ENCODE data around the gene DYRK2.
"Not testable (repeated sequence)": the region's sequence is repeated elsewhere in the genome, so short reads cannot be mapped to it uniquely, and the experiment has no call there.

DYRK2 gene

GRCh38 chr12:67671419-67671818, 22.9 kb downstream of the DYRK2 start:
- Histone ChIP-seq H3K4me3 (no peak overlapping the region), H3K36me3 (peaks cover 0 to 9% (median 0%) of the 10 kb centered on the region in 3 donors), H3K4me1 (peaks cover 0 to 19% (median 16%) of the 10 kb centered on the region in 4 donors), H3K9me3 (peaks cover 0 to 4% (median 0%) of the 10 kb centered on the region in 3 donors), H3K27me3 (no peaks in the 10 kb centered on the region), H3K27ac (no peak overlapping the region)
- DNase-seq: no peak
- TF ChIP-seq CTCF (IDR thresholded peaks at IDR 0.05): no peak
- intact Hi-C loops (cut with DNase I; ENCODE audit: low total_unique reads): no loop called here

- Histone ChIP-seq H3K27ac (no peak overlapping the region), H3K27me3 (no peaks in the 10 kb centered on the region), H3K4me3 (no peak overlapping the region), H3K9me3 (peaks cover 0 to 4% (median 0%) of the 10 kb centered on the region in 3 donors), H3K4me1 (peaks cover 0 to 16% (median 12%) of the 10 kb centered on the region in 4 donors), H3K36me3 (peaks cover 0 to 9% (median 0%) of the 10 kb centered on the region in 3 donors)
- intact Hi-C loops (cut with DNase I; ENCODE audit: low total_unique reads): no loop called here
- no peak for DNase-seq
- no peak for TF ChIP-seq CTCF (IDR thresholded peaks at IDR 0.05)
Measured at GRCh38 chr12:67671892-67672291, 23.3 kb downstream of the DYRK2 start.

- peaks cover 0 to 11% (median 6%) of the 10 kb centered on the region in 4 donors for H3K4me1 ChIP-seq
- DNase-seq; H3K27ac ChIP-seq; H3K4me3 ChIP-seq; intact Hi-C loops (cut with DNase I; ENCODE audit: low total_unique reads); H3K36me3 ChIP-seq; H3K27me3 ChIP-seq; H3K9me3 ChIP-seq: not testable (repeated sequence)
Measured at GRCh38 chr12:67672507-67672906, 24.0 kb downstream of the DYRK2 start.

GRCh38 chr12:67673509-67673908, 25.0 kb downstream of the DYRK2 start:
- H3K9me3 ChIP-seq; H3K36me3 ChIP-seq; H3K27ac ChIP-seq; H3K27me3 ChIP-seq; H3K4me1 ChIP-seq; H3K4me3 ChIP-seq; intact Hi-C loops (cut with DNase I; ENCODE audit: low total_unique reads); DNase-seq: not testable (repeated sequence)

- Histone ChIP-seq H3K4me3 (no peak overlapping the region), H3K27ac (no peak overlapping the region), H3K9me3 (peaks cover 0 to 4% (median 0%) of the 10 kb centered on the region in 3 donors), H3K4me1 (peaks cover 0 to 14% (median 10%) of the 10 kb centered on the region in 4 donors), H3K36me3 (peaks cover 0 to 9% (median 0%) of the 10 kb centered on the region in 3 donors), H3K27me3 (no peaks in the 10 kb centered on the region)
- no peak for DNase-seq
- no peak for TF ChIP-seq CTCF (IDR thresholded peaks at IDR 0.05)
- intact Hi-C loops (cut with DNase I; ENCODE audit: low total_unique reads): no loop called here
Measured at GRCh38 chr12:67674417-67674816, 25.9 kb downstream of the DYRK2 start.

- Histone ChIP-seq H3K9me3 (peaks cover 0 to 4% (median 0%) of the 10 kb centered on the region in 3 donors), H3K4me3 (no peak overlapping the region), H3K27me3 (no peaks in the 10 kb centered on the region), H3K27ac (no peak overlapping the region), H3K4me1 (peaks cover 0 to 27% (median 16%) of the 10 kb centered on the region in 4 donors), H3K36me3 (peaks cover 0 to 9% (median 0%) of the 10 kb centered on the region in 3 donors)
- no peak for TF ChIP-seq CTCF (IDR thresholded peaks at IDR 0.05)
- DNase-seq: no peak
- intact Hi-C loops (cut with DNase I; ENCODE audit: low total_unique reads): loop anchor here (2.0 kb wide), 1 partner anchor 28 kb away; the partner anchor contains the start of gene DYRK2
Measured at GRCh38 chr12:67676624-67677023, 28.1 kb downstream of the DYRK2 start.

GRCh38 chr12:67677166-67677565, 28.6 kb downstream of the DYRK2 start:
- intact Hi-C loops (cut with DNase I; ENCODE audit: low total_unique reads): loop anchor here (2.0 kb wide), 1 partner anchor 28 kb away; the partner anchor contains the start of gene DYRK2
- no peak for DNase-seq
- H3K27me3 ChIP-seq: no peaks in the 10 kb centered on the region
- no peak overlapping the region for H3K4me3 ChIP-seq
- peaks cover 0 to 9% (median 0%) of the 10 kb centered on the region in 3 donors for H3K36me3 ChIP-seq
- H3K4me1 ChIP-seq: peaks cover 0 to 33% (median 16%) of the 10 kb centered on the region in 4 donors
- H3K9me3 ChIP-seq: peaks cover 0 to 4% (median 0%) of the 10 kb centered on the region in 3 donors
- TF ChIP-seq CTCF (IDR thresholded peaks at IDR 0.05): no peak
- no peak overlapping the region for H3K27ac ChIP-seq
